Neural cell (in vitro differentiated cells): ENCODE measurements around the gene GAS2L3.

Experiments used
- EP300 ChIP-seq: fragments of 450-650 bp; conservative IDR thresholded peaks from 2 replicates; pipeline ENCODE4 v1.6.1; 2014; ENCODE audit warnings: antibody characterized with exemption, mild to moderate bottlenecking, moderate library complexity; ENCODE audit not compliant: poor library complexity, severe bottlenecking
- EZH2 ChIP-seq: fragments of 200-600, 300-800 bp; shearing (Covaris generic), sonication (generic); IDR thresholded peaks from 2 replicates; pipeline ENCODE4 v1.6.1; 2014; ENCODE audit warnings: antibody characterized with exemption, low read length, borderline replicate concordance, mild to moderate bottlenecking; ENCODE audit not compliant: insufficient read depth, poor library complexity, severe bottlenecking
- POLR2AphosphoS5 ChIP-seq: IDR thresholded peaks from 2 replicates; pipeline ENCODE4 v1.6.1; 2012
- RAD21 ChIP-seq: fragments of 450-650 bp; conservative IDR thresholded peaks from 2 replicates; pipeline ENCODE4 v1.6.1; 2014; ENCODE audit warnings: antibody characterized with exemption, mild to moderate bottlenecking, moderate library complexity
- TAF1 ChIP-seq: IDR thresholded peaks from 2 replicates; pipeline ENCODE4 v1.6.1; 2012; ENCODE audit warnings: low read depth
- TF ChIP-seq, protein P1 (sequence below): fragments of 450-650 bp; IDR thresholded peaks from 2 replicates; pipeline ENCODE4 v1.5.1; 2014; ENCODE audit warnings: antibody characterized with exemption, mild to moderate bottlenecking, moderate library complexity; ENCODE audit not compliant: poor library complexity, severe bottlenecking
- TF ChIP-seq, protein P2 (sequence below): IDR thresholded peaks from 2 replicates; pipeline ENCODE4 v1.6.1; 2012; ENCODE audit warnings: borderline replicate concordance

DNA sequence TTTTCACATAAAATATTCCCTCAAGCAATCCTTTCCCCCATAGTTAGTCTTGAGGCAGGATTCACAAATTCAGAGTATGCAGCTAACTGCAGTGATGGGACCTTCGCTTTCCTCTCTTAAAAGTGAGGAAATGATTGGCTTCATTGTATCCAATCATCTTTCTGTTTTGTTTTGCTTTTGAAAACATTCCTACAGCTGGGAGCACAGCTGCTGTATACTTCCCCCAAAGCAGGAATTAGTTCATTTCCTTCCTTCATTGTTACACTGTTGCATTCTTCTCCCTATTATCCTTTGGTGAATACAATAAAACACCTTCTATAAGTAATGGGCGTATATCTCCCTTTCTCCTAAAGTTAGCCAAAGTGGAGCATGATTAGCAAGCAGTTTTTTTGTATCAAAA is 9.4 kb upstream of the GAS2L3 start:
- TF ChIP-seq, protein P1, sequence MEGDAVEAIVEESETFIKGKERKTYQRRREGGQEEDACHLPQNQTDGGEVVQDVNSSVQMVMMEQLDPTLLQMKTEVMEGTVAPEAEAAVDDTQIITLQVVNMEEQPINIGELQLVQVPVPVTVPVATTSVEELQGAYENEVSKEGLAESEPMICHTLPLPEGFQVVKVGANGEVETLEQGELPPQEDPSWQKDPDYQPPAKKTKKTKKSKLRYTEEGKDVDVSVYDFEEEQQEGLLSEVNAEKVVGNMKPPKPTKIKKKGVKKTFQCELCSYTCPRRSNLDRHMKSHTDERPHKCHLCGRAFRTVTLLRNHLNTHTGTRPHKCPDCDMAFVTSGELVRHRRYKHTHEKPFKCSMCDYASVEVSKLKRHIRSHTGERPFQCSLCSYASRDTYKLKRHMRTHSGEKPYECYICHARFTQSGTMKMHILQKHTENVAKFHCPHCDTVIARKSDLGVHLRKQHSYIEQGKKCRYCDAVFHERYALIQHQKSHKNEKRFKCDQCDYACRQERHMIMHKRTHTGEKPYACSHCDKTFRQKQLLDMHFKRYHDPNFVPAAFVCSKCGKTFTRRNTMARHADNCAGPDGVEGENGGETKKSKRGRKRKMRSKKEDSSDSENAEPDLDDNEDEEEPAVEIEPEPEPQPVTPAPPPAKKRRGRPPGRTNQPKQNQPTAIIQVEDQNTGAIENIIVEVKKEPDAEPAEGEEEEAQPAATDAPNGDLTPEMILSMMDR = no peak
- TF ChIP-seq RAD21 = no peak
- TF ChIP-seq, protein P2, sequence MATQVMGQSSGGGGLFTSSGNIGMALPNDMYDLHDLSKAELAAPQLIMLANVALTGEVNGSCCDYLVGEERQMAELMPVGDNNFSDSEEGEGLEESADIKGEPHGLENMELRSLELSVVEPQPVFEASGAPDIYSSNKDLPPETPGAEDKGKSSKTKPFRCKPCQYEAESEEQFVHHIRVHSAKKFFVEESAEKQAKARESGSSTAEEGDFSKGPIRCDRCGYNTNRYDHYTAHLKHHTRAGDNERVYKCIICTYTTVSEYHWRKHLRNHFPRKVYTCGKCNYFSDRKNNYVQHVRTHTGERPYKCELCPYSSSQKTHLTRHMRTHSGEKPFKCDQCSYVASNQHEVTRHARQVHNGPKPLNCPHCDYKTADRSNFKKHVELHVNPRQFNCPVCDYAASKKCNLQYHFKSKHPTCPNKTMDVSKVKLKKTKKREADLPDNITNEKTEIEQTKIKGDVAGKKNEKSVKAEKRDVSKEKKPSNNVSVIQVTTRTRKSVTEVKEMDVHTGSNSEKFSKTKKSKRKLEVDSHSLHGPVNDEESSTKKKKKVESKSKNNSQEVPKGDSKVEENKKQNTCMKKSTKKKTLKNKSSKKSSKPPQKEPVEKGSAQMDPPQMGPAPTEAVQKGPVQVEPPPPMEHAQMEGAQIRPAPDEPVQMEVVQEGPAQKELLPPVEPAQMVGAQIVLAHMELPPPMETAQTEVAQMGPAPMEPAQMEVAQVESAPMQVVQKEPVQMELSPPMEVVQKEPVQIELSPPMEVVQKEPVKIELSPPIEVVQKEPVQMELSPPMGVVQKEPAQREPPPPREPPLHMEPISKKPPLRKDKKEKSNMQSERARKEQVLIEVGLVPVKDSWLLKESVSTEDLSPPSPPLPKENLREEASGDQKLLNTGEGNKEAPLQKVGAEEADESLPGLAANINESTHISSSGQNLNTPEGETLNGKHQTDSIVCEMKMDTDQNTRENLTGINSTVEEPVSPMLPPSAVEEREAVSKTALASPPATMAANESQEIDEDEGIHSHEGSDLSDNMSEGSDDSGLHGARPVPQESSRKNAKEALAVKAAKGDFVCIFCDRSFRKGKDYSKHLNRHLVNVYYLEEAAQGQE = no peak
- no peak for TF ChIP-seq EZH2
- no peak for TF ChIP-seq POLR2AphosphoS5
- TF ChIP-seq EP300 = no peak
- no peak for TF ChIP-seq TAF1
